NOMO-1 treated with DMSO at 0.1 percent for 48 hours (cell line): ENCODE measurements around the gene DOCK8.

Experiments
- DNase-seq: peaks from one replicate; lab custom pipeline; 2025; ENCODE audit not compliant: unreplicated experiment; lab: John Stamatoyannopoulos, UW

Gene DOCK8

GRCh38 chr9:456365-456764, 241.7 kb downstream of the DOCK8 start:
- no peak for DNase-seq

- no peak for DNase-seq
Observed at GRCh38 chr9:458590-458989, 243.9 kb downstream of the DOCK8 start.

GRCh38 chr9:459491-460444, 245.1 kb downstream of the DOCK8 start:
- DNase-seq: no peak

- DNase-seq: no peak
Observed at GRCh38 chr9:462121-462520, 247.5 kb downstream of the DOCK8 start.

GRCh38 chr9:462606-463005, 247.9 kb downstream of the DOCK8 start:
- no peak for DNase-seq

GRCh38 chr9:463455-464171, 248.9 kb downstream of the DOCK8 start:
- DNase-seq: no peak

GRCh38 chr9:466747-467146, 252.1 kb downstream of the DOCK8 start:
- DNase-seq: no peak

- no peak for DNase-seq
Observed at GRCh38 chr9:468766-469426, 254.2 kb downstream of the DOCK8 start.

GRCh38 chr9:469672-470551, 255.2 kb downstream of the DOCK8 start:
- DNase-seq: peak; percentile 46

- DNase-seq: no peak
Observed at GRCh38 chr9:470552-471194, 256.0 kb downstream of the DOCK8 start.

- DNase-seq: no peak
Observed at GRCh38 chr9:471320-471719, 256.7 kb downstream of the DOCK8 start.

- no peak for DNase-seq
Observed at GRCh38 chr9:472479-473075, 257.9 kb downstream of the DOCK8 start.

- no peak for DNase-seq
Observed at GRCh38 chr9:477193-477592, 262.5 kb downstream of the DOCK8 start.

- DNase-seq: no peak
Observed at GRCh38 chr9:479304-479970, 264.8 kb downstream of the DOCK8 start.

GRCh38 chr9:479971-480350, 265.3 kb downstream of the DOCK8 start:
- no peak for DNase-seq

- DNase-seq: no peak
Observed at GRCh38 chr9:482739-483138, 268.1 kb downstream of the DOCK8 start.

- DNase-seq: no peak
Observed at GRCh38 chr9:486156-486555, 271.5 kb downstream of the DOCK8 start.

- DNase-seq: no peak
Observed at GRCh38 chr9:487429-487828, 272.8 kb downstream of the DOCK8 start.

GRCh38 chr9:488448-488847, 273.8 kb downstream of the DOCK8 start:
- DNase-seq: no peak
